GM13976 (cell line): Measurements from ENCODE around the gene NPVF.

Experiments
- DNase-seq: peaks from one replicate; pipeline ENCODE4 v3.0.0; 2012; ENCODE audit warnings: low spot score
- CTCF ChIP-seq: IDR thresholded peaks from 2 replicates; pipeline ENCODE4 v1.5.1; 2012; ENCODE audit warnings: borderline replicate concordance, mild to moderate bottlenecking; ENCODE audit not compliant: insufficient read depth; ENCODE audit errors: extremely low read depth, missing control alignments, control extremely low read depth
- in situ Hi-C: fragments of 300-500 bp; cut with MboI; formaldehyde crosslinking; loops from one replicate; pipeline ENCODE4 v1.12.0; 2022; ENCODE audit warnings: low sequenced_read_pairs, mixed read lengths, inconsistent platforms; ENCODE audit not compliant: unreplicated experiment

Gene NPVF

GRCh38 chr7:25228386-25228785 lies at the start of gene NPVF:
Gene NPVF, minus strand, starts transcription at chr7:25228486. Its CDS starts 47 bp downstream, at chr7:25228439.
- in situ Hi-C loops: no loop called here
- no peak for TF ChIP-seq CTCF
- no peak for DNase-seq

- no peak for DNase-seq
- no peak for TF ChIP-seq CTCF
- in situ Hi-C loops: loop anchor here (25.0 kb wide), 1 partner anchor 590 kb away; no protein-coding TSS in a partner anchor
Measured at GRCh38 chr7:25272265-25272664, 44.0 kb upstream of the NPVF start.

GRCh38 chr7:25263337-25263736 lies 35.1 kb upstream of the NPVF start:
- in situ Hi-C loops: loop anchor here (10.0 to 25.0 kb wide), 3 partner anchors 121 to 599 kb away; no protein-coding TSS in a partner anchor
- DNase-seq: no peak
- no peak for TF ChIP-seq CTCF

- in situ Hi-C loops: loop anchor here (10.0 to 25.0 kb wide), 3 partner anchors 122 to 600 kb away; no protein-coding TSS in a partner anchor
- no peak for TF ChIP-seq CTCF
- no peak for DNase-seq
Measured at GRCh38 chr7:25262586-25262985, 34.3 kb upstream of the NPVF start.

- in situ Hi-C loops: loop anchor here (10.0 to 25.0 kb wide), 3 partner anchors 123 to 601 kb away; no protein-coding TSS in a partner anchor
- no peak for DNase-seq
- no peak for TF ChIP-seq CTCF
Measured at GRCh38 chr7:25261545-25262140, 33.4 kb upstream of the NPVF start.

- DNase-seq: no peak
- in situ Hi-C loops: loop anchor here (10.0 to 25.0 kb wide), 3 partner anchors 124 to 601 kb away; no protein-coding TSS in a partner anchor
- no peak for TF ChIP-seq CTCF
Measured at GRCh38 chr7:25260862-25261494, 32.7 kb upstream of the NPVF start.
